ENCODE measurements around the gene EHBP1. TPM values are rescaled to one million over a fixed set of nuclear protein-coding genes. Genes with fewer than 3 reads are reported as not detected.

Gene EHBP1
- polyA plus RNA-seq, 3 donors = 4.2 to 6.1 (median 6.0) TPM

GRCh38 chr2:63041592-63041991 is 336.1 kb downstream of the EHBP1 start:
- H3K79me2 ChIP-seq (ENCODE audit: insufficient read depth, low read length) = no peaks in the 10 kb centered on the region
- H3K4me3 Mint-ChIP-seq = no peak overlapping the region
- H3K36me3 ChIP-seq (replicated peaks in 1 of 2; ENCODE audit: control insufficient read depth in 1 of 2, insufficient read depth in 2 of 2, low read length in 2 of 2) = no peaks in the 10 kb centered on the region
- H3K9me3 Mint-ChIP-seq = peaks cover 0 to 2% (median 0%) of the 10 kb centered on the region in 7 donors
- peaks cover 10 to 17% (median 17%) of the 10 kb centered on the region in 3 donors for H3K27me3 Mint-ChIP-seq (ENCODE audit: low read depth in 3 of 3)
- no peaks in the 10 kb centered on the region for H3K4me1 Mint-ChIP-seq
- no CpG with 5 or more reads among the region's 1 CpG for WGBS (ENCODE audit: insufficient coverage)
- no peak overlapping the region for H3K9ac ChIP-seq (ENCODE audit: insufficient read depth, low read length, poor library complexity, severe bottlenecking)
- no peaks in the 10 kb centered on the region for H3K4me1 ChIP-seq (ENCODE audit: control insufficient read depth in 1 of 2, insufficient read depth in 2 of 2, low read length in 2 of 2)
- H3K27ac ChIP-seq (ENCODE audit: low read depth in 1 of 2, low read length in 2 of 2) = no peak overlapping the region
- no peak overlapping the region for H2AFZ ChIP-seq (ENCODE audit: insufficient read depth, low read depth, low read length, poor library complexity, severe bottlenecking)
- no peaks in the 10 kb centered on the region for H4K20me1 ChIP-seq (ENCODE audit: insufficient read depth, low read length)
- no peak for DNase-seq
- no peak overlapping the region for H3K27ac Mint-ChIP-seq
- no peak overlapping the region for H3K4me2 ChIP-seq (replicated peaks; ENCODE audit: extremely low read depth, low read length, poor library complexity, severe bottlenecking)
- no peak for TF ChIP-seq CTCF (IDR thresholded peaks at IDR 0.05)
- no peaks in the 10 kb centered on the region for H3K9me3 ChIP-seq (replicated peaks in 1 of 2; ENCODE audit: control insufficient read depth in 1 of 2, insufficient read depth in 1 of 2, low read length in 2 of 2)
- H3K4me3 ChIP-seq (replicated peaks in 1 of 3; ENCODE audit: low read depth in 2 of 3, low read length in 3 of 3) = no peak overlapping the region
- H3K27me3 ChIP-seq (ENCODE audit: control insufficient read depth in 2 of 2, insufficient read depth in 2 of 2, low read length in 2 of 2) = peaks cover 6 to 21% of the 10 kb centered on the region in 2 donors
- H3K36me3 Mint-ChIP-seq = peaks cover 19 to 20% of the 10 kb centered on the region in 2 donors
- intact Hi-C loops (cut with micrococcal nuclease) = no loop called here

GRCh38 chr2:63044362-63045327 is 339.1 kb downstream of the EHBP1 start:
- Histone ChIP-seq H3K9me3 (replicated peaks in 1 of 2; ENCODE audit: control insufficient read depth in 1 of 2, insufficient read depth in 1 of 2, low read length in 2 of 2) (peaks cover 0 to 22% of the 10 kb centered on the region in 2 donors), H3K4me1 (ENCODE audit: control insufficient read depth in 1 of 2, insufficient read depth in 2 of 2, low read length in 2 of 2) (peaks cover 11 to 26% of the 10 kb centered on the region in 2 donors), H2AFZ (ENCODE audit: insufficient read depth, low read depth, low read length, poor library complexity, severe bottlenecking) (no peak overlapping the region), H3K4me3 (replicated peaks in 1 of 3; ENCODE audit: low read depth in 2 of 3, low read length in 3 of 3) (no peak overlapping the region), H3K27ac (ENCODE audit: low read depth in 1 of 2, low read length in 2 of 2) (no peak overlapping the region), H3K36me3 (replicated peaks in 1 of 2; ENCODE audit: control insufficient read depth in 1 of 2, insufficient read depth in 2 of 2, low read length in 2 of 2) (no peaks in the 10 kb centered on the region), H3K27me3 (ENCODE audit: control insufficient read depth in 2 of 2, insufficient read depth in 2 of 2, low read length in 2 of 2) (peaks cover 36 to 51% of the 10 kb centered on the region in 2 donors), H3K79me2 (ENCODE audit: insufficient read depth, low read length) (no peaks in the 10 kb centered on the region), H4K20me1 (ENCODE audit: insufficient read depth, low read length) (no peaks in the 10 kb centered on the region), H3K4me2 (replicated peaks; ENCODE audit: extremely low read depth, low read length, poor library complexity, severe bottlenecking) (no peak overlapping the region), H3K9ac (ENCODE audit: insufficient read depth, low read length, poor library complexity, severe bottlenecking) (no peak overlapping the region)
- intact Hi-C loops (cut with micrococcal nuclease) = no loop called here
- Mint-ChIP-seq H3K27me3 (ENCODE audit: low read depth in 3 of 3) (peaks cover 41 to 48% (median 48%) of the 10 kb centered on the region in 3 donors), H3K36me3 (peaks cover 21 to 27% of the 10 kb centered on the region in 2 donors), H3K27ac (peak overlapping the region in 1 of 7 donors; percentile 73), H3K4me1 (peaks cover 26% of the 10 kb centered on the region), H3K9me3 (peaks cover 0 to 13% (median 9%) of the 10 kb centered on the region in 7 donors), H3K4me3 (peak overlapping the region in 1 of 2 donors; percentile 61)
- no peak for TF ChIP-seq CTCF (IDR thresholded peaks at IDR 0.05)
- no peak for DNase-seq
- WGBS (ENCODE audit: insufficient coverage) = 98% methylated on average over 28 of the region's 36 CpGs

Data from CD14-positive monocyte (primary cell).